ENCODE measurements around the gene ZBTB26.

GRCh38 chr9:122918310-122918709 is 13.0 kb downstream of the ZBTB26 start:
- no peak for TF ChIP-seq CTCF (IDR thresholded peaks at IDR 0.05)
- TF ChIP-seq POLR2A (IDR thresholded peaks at IDR 0.05) = no peak

All from thyroid gland (tissue), 4 donors.